Fibroblast of pulmonary artery (primary cell): ENCODE results near the gene NME1.

ENCODE experiments used
- DNase-seq: peaks from one replicate; pipeline ENCODE4 v3.0.0-alpha.2; 2010; ENCODE audit warnings: low read depth
- H3K4me3 ChIP-seq: replicated peaks from 2 replicates; pipeline ENCODE4 v1.5.1; 2011; ENCODE audit warnings: low read depth, mild to moderate bottlenecking, control low read depth, low read length, moderate library complexity
- TF ChIP-seq, protein P1 (sequence below): IDR thresholded peaks from 2 replicates; pipeline ENCODE4 v1.5.1; 2011; ENCODE audit warnings: mild to moderate bottlenecking, control low read depth, low read length, inconsistent platforms; ENCODE audit errors: missing control alignments

Gene NME1

DNA sequence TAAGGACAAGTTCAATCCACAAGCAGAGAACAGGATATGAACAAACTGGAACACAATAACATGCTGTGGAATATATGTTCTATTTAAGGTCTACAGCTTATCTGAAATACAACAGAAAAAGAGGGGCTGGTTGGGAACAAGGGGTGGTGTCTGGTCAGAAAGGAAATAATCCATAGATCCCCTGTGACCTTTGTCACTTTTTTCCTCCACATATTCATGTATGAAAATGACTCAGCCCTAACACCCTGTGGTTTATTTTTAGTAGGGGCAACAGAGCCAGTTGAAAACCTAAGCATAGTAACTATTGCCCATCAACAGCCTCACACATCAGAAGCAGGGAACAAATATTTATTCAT lies 20.4 kb upstream of the NME1 start:
- TF ChIP-seq, protein P1, sequence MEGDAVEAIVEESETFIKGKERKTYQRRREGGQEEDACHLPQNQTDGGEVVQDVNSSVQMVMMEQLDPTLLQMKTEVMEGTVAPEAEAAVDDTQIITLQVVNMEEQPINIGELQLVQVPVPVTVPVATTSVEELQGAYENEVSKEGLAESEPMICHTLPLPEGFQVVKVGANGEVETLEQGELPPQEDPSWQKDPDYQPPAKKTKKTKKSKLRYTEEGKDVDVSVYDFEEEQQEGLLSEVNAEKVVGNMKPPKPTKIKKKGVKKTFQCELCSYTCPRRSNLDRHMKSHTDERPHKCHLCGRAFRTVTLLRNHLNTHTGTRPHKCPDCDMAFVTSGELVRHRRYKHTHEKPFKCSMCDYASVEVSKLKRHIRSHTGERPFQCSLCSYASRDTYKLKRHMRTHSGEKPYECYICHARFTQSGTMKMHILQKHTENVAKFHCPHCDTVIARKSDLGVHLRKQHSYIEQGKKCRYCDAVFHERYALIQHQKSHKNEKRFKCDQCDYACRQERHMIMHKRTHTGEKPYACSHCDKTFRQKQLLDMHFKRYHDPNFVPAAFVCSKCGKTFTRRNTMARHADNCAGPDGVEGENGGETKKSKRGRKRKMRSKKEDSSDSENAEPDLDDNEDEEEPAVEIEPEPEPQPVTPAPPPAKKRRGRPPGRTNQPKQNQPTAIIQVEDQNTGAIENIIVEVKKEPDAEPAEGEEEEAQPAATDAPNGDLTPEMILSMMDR: no peak
- H3K4me3 ChIP-seq: no peak overlapping the region
- DNase-seq: no peak

DNA sequence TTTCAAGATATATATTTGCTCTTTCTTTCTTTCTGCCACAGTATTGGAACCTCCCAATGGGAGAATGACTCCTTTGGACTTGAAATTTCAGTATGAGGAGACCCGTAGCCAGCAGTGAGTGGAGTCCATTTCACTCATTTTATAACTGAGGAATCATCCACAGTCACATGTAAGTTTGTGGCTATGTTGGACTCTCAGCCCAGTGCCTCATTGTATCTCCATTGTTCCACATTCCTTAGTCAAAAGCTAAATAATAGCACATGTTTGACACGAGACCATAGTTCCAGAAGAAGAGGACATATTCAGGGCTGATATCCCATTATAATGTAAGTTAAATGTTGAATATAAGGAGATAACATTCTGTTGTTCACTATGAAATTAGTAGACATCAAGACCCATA lies 20.0 kb upstream of the NME1 start:
- TF ChIP-seq, protein P1: no peak
- no peak for DNase-seq
- no peak overlapping the region for H3K4me3 ChIP-seq

DNA sequence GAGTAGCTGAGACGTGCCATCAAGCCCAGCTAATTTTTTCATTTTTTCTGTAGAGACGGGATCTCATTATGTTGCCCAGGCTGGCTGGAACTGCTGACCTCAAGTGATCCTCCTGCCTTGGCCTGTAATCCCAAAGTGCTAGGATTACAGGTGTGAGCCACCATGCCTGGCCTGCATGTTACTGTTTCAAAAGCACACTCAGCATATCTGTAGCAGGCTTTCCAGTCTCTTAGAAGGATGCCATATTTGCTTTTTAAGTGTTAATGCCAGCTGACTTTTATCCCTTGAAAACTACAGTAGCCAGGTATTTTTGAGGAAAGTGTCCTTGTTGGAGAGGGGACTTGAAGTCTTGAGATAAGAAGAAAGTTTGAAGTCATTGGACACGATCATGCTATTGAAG lies 17.4 kb upstream of the NME1 start:
- no peak overlapping the region for H3K4me3 ChIP-seq
- TF ChIP-seq, protein P1: no peak

DNA sequence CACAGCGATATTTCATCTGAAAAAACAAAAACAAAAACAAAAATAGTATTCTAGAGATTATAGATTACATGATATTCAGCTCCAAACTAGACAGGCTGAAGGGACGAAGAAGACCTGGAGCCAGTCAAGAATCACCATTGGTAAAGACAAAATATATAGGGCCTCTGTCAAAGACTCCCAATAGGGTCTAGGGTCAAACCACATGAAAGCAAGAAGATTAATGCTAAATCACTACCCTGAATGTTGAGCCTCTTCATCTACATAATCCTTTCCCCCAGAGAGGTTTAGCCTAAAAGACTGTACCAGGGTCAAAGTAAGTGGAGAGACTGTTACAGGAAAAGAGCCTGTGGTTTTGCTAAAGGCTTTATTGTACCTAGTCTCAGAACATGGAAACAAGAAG lies 10.8 kb upstream of the NME1 start:
- no peak overlapping the region for H3K4me3 ChIP-seq
- TF ChIP-seq, protein P1: no peak
- no peak for DNase-seq

More for the DNA sequence above, 17.4 kb upstream of the NME1 start:
- no peak for DNase-seq

DNA sequence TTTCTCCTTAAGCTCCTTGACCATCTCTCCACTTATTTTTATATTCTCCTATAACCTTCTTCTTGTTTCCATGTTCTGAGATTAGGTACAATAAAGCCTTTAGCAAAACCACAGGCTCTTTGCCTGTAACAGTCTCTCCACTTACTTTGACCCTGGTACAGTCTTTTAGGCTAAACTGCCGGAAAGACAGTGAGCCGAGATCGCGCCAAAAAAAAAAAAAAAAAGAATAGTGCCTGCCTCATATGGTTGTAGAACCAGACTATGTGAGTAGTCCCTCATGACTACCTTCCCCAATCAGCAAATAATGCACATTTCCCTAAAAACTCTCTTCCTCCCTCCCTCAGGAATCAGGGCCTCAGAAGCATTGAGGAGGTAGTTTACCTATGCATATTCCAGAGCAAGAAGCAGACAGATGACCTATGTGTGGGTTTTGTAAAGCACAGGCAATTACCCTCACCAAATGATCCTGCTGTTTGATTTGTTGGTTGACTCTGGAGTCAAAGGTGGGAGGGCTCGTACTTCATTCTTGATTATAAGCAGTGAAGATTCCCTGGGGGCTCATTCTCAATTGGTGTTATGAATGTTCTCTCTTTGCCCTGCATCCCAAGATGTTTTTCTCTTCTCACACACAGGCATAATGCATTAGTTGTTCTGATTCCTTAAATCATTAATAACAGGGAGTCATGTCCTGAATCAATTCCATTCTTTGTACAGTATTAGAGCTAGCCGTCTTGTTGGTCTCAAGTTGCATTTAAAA lies 8.9 kb upstream of the NME1 start:
- TF ChIP-seq, protein P1: no peak
- no peak overlapping the region for H3K4me3 ChIP-seq
- no peak for DNase-seq

DNA sequence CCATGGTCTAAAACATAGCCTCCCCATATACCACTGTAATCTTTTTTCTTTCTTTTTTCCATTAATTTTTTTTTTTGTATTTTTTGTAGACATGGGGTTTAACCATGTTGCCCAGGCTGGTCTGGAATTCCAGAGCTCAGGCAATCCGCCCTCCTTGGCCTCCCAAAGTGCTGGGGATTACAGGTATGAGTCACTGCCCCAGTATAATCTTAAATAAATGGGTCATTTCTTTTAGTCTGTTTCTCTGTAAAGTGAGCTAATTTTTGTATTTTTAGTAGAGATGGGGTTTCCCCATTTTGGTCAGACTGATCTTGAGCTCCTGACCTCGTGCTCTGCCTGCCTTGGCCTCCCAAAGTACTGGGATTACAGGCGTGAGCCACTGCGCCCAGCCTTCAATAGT lies 5.7 kb upstream of the NME1 start:
- DNase-seq: no peak
- no peak overlapping the region for H3K4me3 ChIP-seq
- TF ChIP-seq, protein P1: no peak

DNA sequence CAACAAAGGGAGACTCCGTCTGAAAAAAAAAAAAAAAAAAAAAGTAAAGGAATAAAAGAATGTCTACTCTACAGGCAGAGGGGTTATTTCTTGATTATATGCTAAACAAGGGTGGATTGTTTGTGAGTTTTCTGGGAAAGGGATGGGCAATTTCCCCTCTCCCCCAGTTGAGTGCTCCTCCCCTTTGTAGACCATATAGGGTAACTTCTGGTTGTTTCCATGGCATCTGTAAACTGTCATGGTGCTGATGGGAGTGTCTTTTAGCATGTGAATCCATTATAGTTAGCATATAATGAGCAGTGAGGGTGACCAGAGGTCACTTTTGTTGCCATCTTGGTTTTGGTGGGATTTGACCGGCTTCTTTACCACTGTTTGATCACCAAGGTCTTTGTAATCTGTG lies 4.2 kb upstream of the NME1 start:
- TF ChIP-seq, protein P1: no peak
- no peak for DNase-seq
- no peak overlapping the region for H3K4me3 ChIP-seq
